ENCODE results near the gene ZNF778. TPM values are rescaled to one million over a fixed set of nuclear protein-coding genes. Genes with fewer than 3 reads are reported as not detected.
A peak's percentile ranks its signal among the peaks of the same experiment; 100 is the strongest.

The ZNF778 gene
- total and polyA plus RNA-seq, 2 experiments from 2014 or later: 1.3 to 2.9 TPM

- Histone ChIP-seq H3K79me2 (no peaks in the 10 kb centered on the region), H3K4me1 (ENCODE audit: insufficient read depth) (no peaks in the 10 kb centered on the region), H3K36me3 (replicated peaks; ENCODE audit: insufficient read depth, low read depth) (no peaks in the 10 kb centered on the region), H4K20me1 (ENCODE audit: insufficient read depth, poor library complexity, severe bottlenecking) (no peaks in the 10 kb centered on the region), H3K4me2 (peak overlapping the region; percentile 85), H3K9me2 (replicated peaks; ENCODE audit: insufficient read depth) (no peaks in the 10 kb centered on the region), H3K27ac (no peak overlapping the region), H3K27me3 (peaks cover 48% of the 10 kb centered on the region), H3K9me3 (ENCODE audit: low read depth) (no peaks in the 10 kb centered on the region), H2AFZ (no peak overlapping the region), H3K4me3 (no peak overlapping the region)
- TF ChIP-seq EZH2 (IDR thresholded peaks at IDR 0.05; ENCODE audit: borderline replicate concordance): no peak
- TF ChIP-seq, protein P1, sequence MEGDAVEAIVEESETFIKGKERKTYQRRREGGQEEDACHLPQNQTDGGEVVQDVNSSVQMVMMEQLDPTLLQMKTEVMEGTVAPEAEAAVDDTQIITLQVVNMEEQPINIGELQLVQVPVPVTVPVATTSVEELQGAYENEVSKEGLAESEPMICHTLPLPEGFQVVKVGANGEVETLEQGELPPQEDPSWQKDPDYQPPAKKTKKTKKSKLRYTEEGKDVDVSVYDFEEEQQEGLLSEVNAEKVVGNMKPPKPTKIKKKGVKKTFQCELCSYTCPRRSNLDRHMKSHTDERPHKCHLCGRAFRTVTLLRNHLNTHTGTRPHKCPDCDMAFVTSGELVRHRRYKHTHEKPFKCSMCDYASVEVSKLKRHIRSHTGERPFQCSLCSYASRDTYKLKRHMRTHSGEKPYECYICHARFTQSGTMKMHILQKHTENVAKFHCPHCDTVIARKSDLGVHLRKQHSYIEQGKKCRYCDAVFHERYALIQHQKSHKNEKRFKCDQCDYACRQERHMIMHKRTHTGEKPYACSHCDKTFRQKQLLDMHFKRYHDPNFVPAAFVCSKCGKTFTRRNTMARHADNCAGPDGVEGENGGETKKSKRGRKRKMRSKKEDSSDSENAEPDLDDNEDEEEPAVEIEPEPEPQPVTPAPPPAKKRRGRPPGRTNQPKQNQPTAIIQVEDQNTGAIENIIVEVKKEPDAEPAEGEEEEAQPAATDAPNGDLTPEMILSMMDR (IDR thresholded peaks at IDR 0.05; ENCODE audit: poor library complexity): no peak
- TF ChIP-seq EZH2phosphoT487 (IDR thresholded peaks at IDR 0.05; ENCODE audit: low read depth, severe bottlenecking, unreplicated experiment): no peak
- no peak for DNase-seq (ENCODE audit: low spot score)
- 59% methylated on average over 49 of the region's 49 CpGs for WGBS (ENCODE audit: low lambda C conversion rate, missing lambda C conversion rate)
Measured at GRCh38 chr16:89202422-89203215, 14.9 kb upstream of the ZNF778 start.

- H3K9me2 ChIP-seq (replicated peaks; ENCODE audit: insufficient read depth): no peaks in the 10 kb centered on the region
- no peak overlapping the region for H3K4me2 ChIP-seq
- H3K27ac ChIP-seq: no peak overlapping the region
- H3K9me3 ChIP-seq (ENCODE audit: low read depth): no peaks in the 10 kb centered on the region
- WGBS (ENCODE audit: low lambda C conversion rate, missing lambda C conversion rate): 96% methylated on average over 4 of the region's 4 CpGs
- TF ChIP-seq EZH2phosphoT487 (IDR thresholded peaks at IDR 0.05; ENCODE audit: low read depth, severe bottlenecking, unreplicated experiment) (no peak), EZH2 (IDR thresholded peaks at IDR 0.05; ENCODE audit: borderline replicate concordance) (no peak)
- TF ChIP-seq, protein P1 (IDR thresholded peaks at IDR 0.05; ENCODE audit: poor library complexity): no peak
- no peaks in the 10 kb centered on the region for H3K79me2 ChIP-seq
- H2AFZ ChIP-seq: no peak overlapping the region
- H3K4me1 ChIP-seq (ENCODE audit: insufficient read depth): no peaks in the 10 kb centered on the region
- H3K4me3 ChIP-seq: no peak overlapping the region
- no peaks in the 10 kb centered on the region for H4K20me1 ChIP-seq (ENCODE audit: insufficient read depth, poor library complexity, severe bottlenecking)
- DNase-seq (ENCODE audit: low spot score): no peak
- no peaks in the 10 kb centered on the region for H3K36me3 ChIP-seq (replicated peaks; ENCODE audit: insufficient read depth, low read depth)
- H3K27me3 ChIP-seq: peaks cover 18% of the 10 kb centered on the region
Measured at GRCh38 chr16:89207993-89208392, 9.5 kb upstream of the ZNF778 start.

GRCh38 chr16:89209522-89210044, 7.9 kb upstream of the ZNF778 start:
- H3K4me2 ChIP-seq: no peak overlapping the region
- H3K4me3 ChIP-seq: no peak overlapping the region
- H4K20me1 ChIP-seq (ENCODE audit: insufficient read depth, poor library complexity, severe bottlenecking): no peaks in the 10 kb centered on the region
- H3K36me3 ChIP-seq (replicated peaks; ENCODE audit: insufficient read depth, low read depth): no peaks in the 10 kb centered on the region
- no peak overlapping the region for H2AFZ ChIP-seq
- TF ChIP-seq, protein P1 (IDR thresholded peaks at IDR 0.05; ENCODE audit: poor library complexity): no peak
- no peak for TF ChIP-seq EZH2phosphoT487 (IDR thresholded peaks at IDR 0.05; ENCODE audit: low read depth, severe bottlenecking, unreplicated experiment)
- no peak for TF ChIP-seq EZH2 (IDR thresholded peaks at IDR 0.05; ENCODE audit: borderline replicate concordance)
- 74% methylated on average over 14 of the region's 15 CpGs for WGBS (ENCODE audit: low lambda C conversion rate, missing lambda C conversion rate)
- no peaks in the 10 kb centered on the region for H3K4me1 ChIP-seq (ENCODE audit: insufficient read depth)
- no peak overlapping the region for H3K27ac ChIP-seq
- H3K79me2 ChIP-seq: no peaks in the 10 kb centered on the region
- H3K27me3 ChIP-seq: peaks cover 3% of the 10 kb centered on the region
- H3K9me2 ChIP-seq (replicated peaks; ENCODE audit: insufficient read depth): no peaks in the 10 kb centered on the region
- DNase-seq (ENCODE audit: low spot score): no peak
- H3K9me3 ChIP-seq (ENCODE audit: low read depth): no peaks in the 10 kb centered on the region

Measured in hepatocyte (in vitro differentiated cells).